ENCODE results near the gene KIF13A.

DNA sequence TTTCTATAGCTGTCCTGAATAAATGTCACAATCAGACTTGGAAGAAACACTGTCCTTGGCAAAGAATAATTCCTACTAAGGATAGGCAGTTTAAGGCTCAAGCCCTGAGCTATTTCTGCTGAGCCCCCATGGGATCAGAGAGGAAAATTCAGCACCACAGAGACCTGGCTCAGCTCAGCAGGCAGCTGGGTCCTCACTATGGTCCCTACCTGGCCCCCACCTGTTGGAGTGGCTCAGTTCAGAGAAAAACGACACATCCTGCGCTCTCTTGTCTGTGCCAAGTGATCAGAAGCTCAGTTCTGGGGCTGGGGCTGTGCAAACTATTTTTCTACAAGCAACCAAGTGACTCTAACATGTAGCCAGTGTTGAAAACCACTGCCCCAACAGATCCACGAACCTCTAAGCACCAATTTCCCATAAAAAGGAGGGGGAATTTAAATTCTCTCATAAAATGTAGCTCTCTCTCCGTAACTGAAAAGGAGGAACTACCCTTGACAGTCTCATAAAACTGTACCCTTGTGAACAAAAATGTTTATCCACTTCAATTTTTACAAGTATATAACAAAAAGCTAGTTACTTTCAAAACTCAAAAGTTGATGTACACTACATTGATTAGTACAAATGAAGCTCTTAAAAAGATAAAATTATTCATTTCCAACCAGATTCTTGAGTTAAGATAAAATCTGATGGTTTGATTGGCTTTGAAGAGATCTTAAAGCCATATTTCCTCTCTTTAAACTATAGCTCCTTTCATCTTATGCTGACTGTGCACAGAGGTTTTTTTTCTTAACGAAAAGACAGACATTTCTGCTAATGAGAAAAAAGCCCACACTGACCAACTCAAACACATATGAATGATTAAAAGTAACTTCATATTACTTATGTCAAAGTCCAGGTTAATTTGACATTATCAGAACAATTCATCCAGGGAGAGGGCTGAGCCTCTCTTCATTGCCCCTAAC, 52.0 kb downstream of the KIF13A start:
- TF ChIP-seq, protein P1, sequence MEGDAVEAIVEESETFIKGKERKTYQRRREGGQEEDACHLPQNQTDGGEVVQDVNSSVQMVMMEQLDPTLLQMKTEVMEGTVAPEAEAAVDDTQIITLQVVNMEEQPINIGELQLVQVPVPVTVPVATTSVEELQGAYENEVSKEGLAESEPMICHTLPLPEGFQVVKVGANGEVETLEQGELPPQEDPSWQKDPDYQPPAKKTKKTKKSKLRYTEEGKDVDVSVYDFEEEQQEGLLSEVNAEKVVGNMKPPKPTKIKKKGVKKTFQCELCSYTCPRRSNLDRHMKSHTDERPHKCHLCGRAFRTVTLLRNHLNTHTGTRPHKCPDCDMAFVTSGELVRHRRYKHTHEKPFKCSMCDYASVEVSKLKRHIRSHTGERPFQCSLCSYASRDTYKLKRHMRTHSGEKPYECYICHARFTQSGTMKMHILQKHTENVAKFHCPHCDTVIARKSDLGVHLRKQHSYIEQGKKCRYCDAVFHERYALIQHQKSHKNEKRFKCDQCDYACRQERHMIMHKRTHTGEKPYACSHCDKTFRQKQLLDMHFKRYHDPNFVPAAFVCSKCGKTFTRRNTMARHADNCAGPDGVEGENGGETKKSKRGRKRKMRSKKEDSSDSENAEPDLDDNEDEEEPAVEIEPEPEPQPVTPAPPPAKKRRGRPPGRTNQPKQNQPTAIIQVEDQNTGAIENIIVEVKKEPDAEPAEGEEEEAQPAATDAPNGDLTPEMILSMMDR (IDR thresholded peaks at IDR 0.05 in 8 of 11, conservative IDR thresholded peaks at IDR 0.05 in 3 of 11) = no peak
- no peak for TF ChIP-seq POLR2AphosphoS5 (IDR thresholded peaks at IDR 0.05)

Measured in spleen (tissue), 7 donors.